Measurements from ENCODE around the gene ACTN4. TPM values are rescaled to one million over a fixed set of nuclear protein-coding genes. Genes with fewer than 3 reads are reported as not detected.

ACTN4 gene
- total and polyA plus RNA-seq, 2 donors (not counting 1 experiment from before 2014, with no cell fraction given), result 127 to 683 TPM

DNA sequence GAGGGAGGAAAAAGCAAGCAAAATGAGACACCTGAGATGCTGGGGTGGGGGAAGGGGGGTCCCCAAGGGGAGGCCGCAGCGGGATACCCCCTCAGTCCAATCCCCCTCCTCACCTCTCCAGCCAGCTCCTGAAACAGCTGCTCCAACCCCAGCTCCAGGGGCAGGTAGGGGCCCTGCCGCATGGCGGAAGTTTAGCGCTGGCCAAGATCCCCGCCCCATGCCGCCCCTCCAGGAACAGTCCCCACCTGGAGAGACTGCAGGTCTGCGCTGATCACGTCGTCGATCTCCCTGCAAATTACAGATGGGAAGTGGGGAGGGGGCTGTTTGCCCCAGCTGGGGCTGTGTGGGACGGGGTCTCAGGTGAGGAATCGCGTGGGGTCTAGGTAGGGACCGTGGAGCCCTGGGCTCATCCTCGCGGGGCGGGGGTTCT lies 87.8 kb downstream of the ACTN4 start:
- Histone ChIP-seq H2AFZ (ENCODE audit: low read length) (no peak overlapping the region), H3K4me2 (ENCODE audit: extremely low read depth, insufficient read depth, low read length) (no peak overlapping the region), H3K4me1 (ENCODE audit: control insufficient read depth, extremely low read depth, insufficient read depth, low read length) (peaks cover 4% of the 10 kb centered on the region), H3K27ac (ENCODE audit: insufficient read depth, low read length) (no peak overlapping the region), H3K36me3 (ENCODE audit: control insufficient read depth, insufficient read depth, low read length) (peaks cover 13% of the 10 kb centered on the region), H3K9ac (ENCODE audit: insufficient read depth, low read length) (no peak overlapping the region), H3K9me3 (ENCODE audit: control insufficient read depth, insufficient read depth, low read depth, low read length) (no peaks in the 10 kb centered on the region), H3K27me3 (ENCODE audit: control insufficient read depth, insufficient read depth, low read length) (no peaks in the 10 kb centered on the region), H4K20me1 (ENCODE audit: control insufficient read depth, extremely low read depth, insufficient read depth, low read length) (no peaks in the 10 kb centered on the region), H3K79me2 (ENCODE audit: control insufficient read depth, insufficient read depth, low read length) (no peaks in the 10 kb centered on the region), H3K4me3 (replicated peaks in 1 of 4; ENCODE audit: control extremely low read depth in 1 of 4, insufficient read depth in 1 of 4, low read depth in 3 of 4, low read length in 4 of 4) (no peak overlapping the region)
- no peak for TF ChIP-seq EZH2 (IDR thresholded peaks at IDR 0.05; ENCODE audit: low read length, missing control alignments)
- TF ChIP-seq, protein P1, sequence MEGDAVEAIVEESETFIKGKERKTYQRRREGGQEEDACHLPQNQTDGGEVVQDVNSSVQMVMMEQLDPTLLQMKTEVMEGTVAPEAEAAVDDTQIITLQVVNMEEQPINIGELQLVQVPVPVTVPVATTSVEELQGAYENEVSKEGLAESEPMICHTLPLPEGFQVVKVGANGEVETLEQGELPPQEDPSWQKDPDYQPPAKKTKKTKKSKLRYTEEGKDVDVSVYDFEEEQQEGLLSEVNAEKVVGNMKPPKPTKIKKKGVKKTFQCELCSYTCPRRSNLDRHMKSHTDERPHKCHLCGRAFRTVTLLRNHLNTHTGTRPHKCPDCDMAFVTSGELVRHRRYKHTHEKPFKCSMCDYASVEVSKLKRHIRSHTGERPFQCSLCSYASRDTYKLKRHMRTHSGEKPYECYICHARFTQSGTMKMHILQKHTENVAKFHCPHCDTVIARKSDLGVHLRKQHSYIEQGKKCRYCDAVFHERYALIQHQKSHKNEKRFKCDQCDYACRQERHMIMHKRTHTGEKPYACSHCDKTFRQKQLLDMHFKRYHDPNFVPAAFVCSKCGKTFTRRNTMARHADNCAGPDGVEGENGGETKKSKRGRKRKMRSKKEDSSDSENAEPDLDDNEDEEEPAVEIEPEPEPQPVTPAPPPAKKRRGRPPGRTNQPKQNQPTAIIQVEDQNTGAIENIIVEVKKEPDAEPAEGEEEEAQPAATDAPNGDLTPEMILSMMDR (conservative IDR thresholded peaks at IDR 0.05 in 1 of 2, IDR thresholded peaks at IDR 0.05 in 1 of 2; ENCODE audit: low read depth in 1 of 2, low read length in 2 of 2), result no peak
- no peak for DNase-seq (ENCODE audit: low read depth in 2 of 2)

DNA sequence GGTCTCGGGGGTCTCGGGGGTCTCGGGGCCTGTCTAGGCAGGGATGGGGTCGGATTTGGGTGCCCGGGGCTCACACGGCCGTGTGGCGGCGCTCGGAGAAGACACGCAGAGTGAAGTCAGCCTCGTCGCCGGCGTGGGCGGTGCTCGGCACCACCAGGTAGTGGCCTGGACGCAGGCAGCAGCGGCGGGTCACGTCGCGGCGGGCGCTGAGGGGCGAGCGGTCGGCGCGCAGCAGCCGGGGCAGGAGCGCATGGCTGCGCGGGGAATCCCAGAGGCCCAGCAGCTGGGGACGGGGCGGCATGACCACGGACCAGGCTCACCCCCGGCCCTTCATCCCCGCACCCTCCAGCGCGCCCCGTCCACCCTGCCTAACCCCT lies 88.6 kb downstream of the ACTN4 start:
- Histone ChIP-seq H4K20me1 (ENCODE audit: control insufficient read depth, extremely low read depth, insufficient read depth, low read length) (no peaks in the 10 kb centered on the region), H3K4me3 (replicated peaks in 1 of 4; ENCODE audit: control extremely low read depth in 1 of 4, insufficient read depth in 1 of 4, low read depth in 3 of 4, low read length in 4 of 4) (peak overlapping the region in 1 of 4 experiments; percentile 28), H2AFZ (ENCODE audit: low read length) (no peak overlapping the region), H3K27ac (ENCODE audit: insufficient read depth, low read length) (no peak overlapping the region), H3K9ac (ENCODE audit: insufficient read depth, low read length) (no peak overlapping the region), H3K4me1 (ENCODE audit: control insufficient read depth, extremely low read depth, insufficient read depth, low read length) (peaks cover 4% of the 10 kb centered on the region), H3K4me2 (ENCODE audit: extremely low read depth, insufficient read depth, low read length) (peak overlapping the region; percentile 59), H3K27me3 (ENCODE audit: control insufficient read depth, insufficient read depth, low read length) (no peaks in the 10 kb centered on the region), H3K9me3 (ENCODE audit: control insufficient read depth, insufficient read depth, low read depth, low read length) (no peaks in the 10 kb centered on the region), H3K36me3 (ENCODE audit: control insufficient read depth, insufficient read depth, low read length) (peaks cover 6% of the 10 kb centered on the region), H3K79me2 (ENCODE audit: control insufficient read depth, insufficient read depth, low read length) (no peaks in the 10 kb centered on the region)
- TF ChIP-seq, protein P1 (conservative IDR thresholded peaks at IDR 0.05 in 1 of 2, IDR thresholded peaks at IDR 0.05 in 1 of 2; ENCODE audit: low read depth in 1 of 2, low read length in 2 of 2), result no peak
- TF ChIP-seq EZH2 (IDR thresholded peaks at IDR 0.05; ENCODE audit: low read length, missing control alignments), result no peak
- DNase-seq (ENCODE audit: low read depth in 2 of 2), result peak in 1 of 2 donors; percentile 50

DNA sequence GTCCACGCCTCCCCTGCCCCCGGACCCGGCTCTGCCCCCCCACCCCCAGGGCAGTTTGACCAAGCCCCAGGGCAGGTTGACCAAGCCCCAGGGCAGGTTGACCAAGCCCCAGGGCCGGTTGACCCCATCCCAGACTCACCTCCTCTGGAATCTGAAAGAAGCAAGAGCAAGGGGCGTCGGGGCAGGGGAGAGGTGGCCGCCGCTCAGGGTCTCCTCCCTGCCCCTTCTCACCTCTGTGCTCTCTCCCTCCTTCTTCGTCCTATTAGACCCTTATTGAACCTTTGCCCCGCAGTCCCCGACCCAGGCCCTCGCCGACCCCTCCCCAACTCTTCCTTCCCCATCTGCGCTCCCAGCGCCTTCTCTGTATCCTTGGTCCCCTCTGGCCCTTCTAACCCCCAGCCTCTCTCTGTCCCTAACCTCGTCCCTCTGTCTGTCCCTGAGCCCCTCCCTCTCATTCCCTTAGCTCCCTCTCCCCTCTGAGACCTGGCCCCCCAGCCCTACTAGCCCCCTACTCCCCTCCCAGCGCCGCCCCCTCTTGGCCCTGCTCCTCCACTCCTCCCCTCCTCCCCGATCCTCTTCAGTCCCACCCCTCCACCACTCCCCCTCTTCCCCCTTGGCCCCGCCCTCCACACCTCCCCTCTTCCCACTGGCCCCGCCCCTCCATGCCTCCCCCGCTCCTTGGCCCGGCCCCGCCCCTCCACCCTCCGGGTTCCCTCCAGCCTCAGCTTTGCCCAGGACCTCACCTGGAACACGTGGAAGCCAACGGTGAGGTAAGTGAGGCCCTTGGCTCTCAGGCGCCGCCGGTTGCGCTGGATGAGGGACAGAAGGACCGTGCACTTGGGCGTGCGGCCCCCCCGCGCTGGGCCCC lies 89.2 kb downstream of the ACTN4 start:
- no peak overlapping the region for H3K4me3 ChIP-seq (replicated peaks in 1 of 4; ENCODE audit: control extremely low read depth in 1 of 4, insufficient read depth in 1 of 4, low read depth in 3 of 4, low read length in 4 of 4)
- H3K27ac ChIP-seq (ENCODE audit: insufficient read depth, low read length), result no peak overlapping the region
- peak in 1 of 2 donors; percentile 45 for DNase-seq (ENCODE audit: low read depth in 2 of 2)
- peaks cover 4% of the 10 kb centered on the region for H3K4me1 ChIP-seq (ENCODE audit: control insufficient read depth, extremely low read depth, insufficient read depth, low read length)
- no peak overlapping the region for H3K4me2 ChIP-seq (ENCODE audit: extremely low read depth, insufficient read depth, low read length)
- no peaks in the 10 kb centered on the region for H3K9me3 ChIP-seq (ENCODE audit: control insufficient read depth, insufficient read depth, low read depth, low read length)
- TF ChIP-seq EZH2 (IDR thresholded peaks at IDR 0.05; ENCODE audit: low read length, missing control alignments), result no peak
- no peak overlapping the region for H3K9ac ChIP-seq (ENCODE audit: insufficient read depth, low read length)
- H3K36me3 ChIP-seq (ENCODE audit: control insufficient read depth, insufficient read depth, low read length), result no peaks in the 10 kb centered on the region
- no peaks in the 10 kb centered on the region for H4K20me1 ChIP-seq (ENCODE audit: control insufficient read depth, extremely low read depth, insufficient read depth, low read length)
- H3K27me3 ChIP-seq (ENCODE audit: control insufficient read depth, insufficient read depth, low read length), result no peaks in the 10 kb centered on the region
- H2AFZ ChIP-seq (ENCODE audit: low read length), result no peak overlapping the region
- no peaks in the 10 kb centered on the region for H3K79me2 ChIP-seq (ENCODE audit: control insufficient read depth, insufficient read depth, low read length)

Measured in fibroblast of lung (primary cell).